ENCODE data around the gene SARM1. TPM values are rescaled to one million over a fixed set of nuclear protein-coding genes. Genes with fewer than 3 reads are reported as not detected.

The SARM1 gene
- total and polyA plus RNA-seq, 2 of the 8 experiments (the other 6 are each of a cell fraction or from before 2014, with no cell fraction given): 5.8 to 9.2 TPM

DNA sequence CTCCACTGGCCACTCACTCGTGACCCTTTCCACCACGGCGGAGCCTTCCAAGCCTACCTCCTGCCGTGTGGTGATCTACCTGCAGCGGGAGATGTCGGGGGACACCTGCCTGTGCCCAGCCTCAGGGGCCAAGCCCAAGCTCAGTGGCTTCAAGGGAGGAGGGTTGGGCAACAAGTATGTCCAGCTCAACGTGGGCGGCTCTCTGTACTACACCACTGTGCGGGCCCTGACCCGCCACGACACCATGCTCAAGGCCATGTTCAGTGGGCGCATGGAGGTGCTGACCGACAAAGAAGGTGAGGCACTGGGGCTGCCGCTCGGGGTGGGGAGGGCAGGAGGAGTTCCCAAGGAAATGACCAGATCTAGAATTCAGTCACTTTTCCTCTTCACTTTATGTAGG lies 32.1 kb upstream of the SARM1 start:
- Histone ChIP-seq H3K4ac (replicated peaks; ENCODE audit: insufficient read length, low read depth, low read length) (no peak overlapping the region), H4K5ac (ENCODE audit: insufficient read length, low read depth, low read length) (no peak overlapping the region), H3K36me3 (ENCODE audit: control insufficient read depth in 2 of 4, insufficient read depth in 4 of 4, low read length in 3 of 4) (peaks cover 4 to 20% (median 13%) of the 10 kb centered on the region in 4 experiments; a peak in 7 of 8 replicates), H3K18ac (ENCODE audit: extremely low read depth, low read length) (no peak overlapping the region), H3K79me2 (ENCODE audit: control insufficient read depth in 1 of 2, insufficient read depth in 2 of 2, low read length in 2 of 2) (peaks cover 0 to 9% of the 10 kb centered on the region in 2 experiments; a peak in 2 of 4 replicates), H2BK120ac (replicated peaks; ENCODE audit: low read depth, low read length) (no peak overlapping the region), H2AFZ (ENCODE audit: low read length) (no peak overlapping the region), H4K8ac (ENCODE audit: extremely low read depth, insufficient read depth, low read length) (no peak overlapping the region), H3K9ac (replicated peaks in 1 of 4; ENCODE audit: extremely low read depth in 1 of 4, low read depth in 3 of 4, low read length in 3 of 4) (no peak overlapping the region), H3K4me1 (replicated peaks in 1 of 4; ENCODE audit: control insufficient read depth in 3 of 4, insufficient read depth in 4 of 4, low read length in 3 of 4) (peaks cover 0 to 9% (median 6%) of the 10 kb centered on the region in 4 experiments; a peak in 6 of 7 replicates), H3K4me2 (ENCODE audit: insufficient read depth in 1 of 2, low read depth in 2 of 2, low read length in 2 of 2) (no peak overlapping the region), H3K23me2 (ENCODE audit: low read depth, low read length) (peaks cover 10% of the 10 kb centered on the region; the same call in 1 of the 2 replicates), H3K4me3 (ENCODE audit: extremely low read depth in 1 of 4, insufficient read depth in 2 of 4, low read depth in 3 of 4, low read length in 4 of 4) (no peak overlapping the region), H3K23ac (ENCODE audit: insufficient read length) (no peak overlapping the region), H2BK12ac (ENCODE audit: low read depth, low read length) (no peak overlapping the region), H4K91ac (replicated peaks; ENCODE audit: insufficient read length, low read length) (no peak overlapping the region), H4K20me1 (replicated peaks in 1 of 2; ENCODE audit: control insufficient read depth in 1 of 2, insufficient read depth in 2 of 2, low read length in 2 of 2) (peaks cover 2 to 5% of the 10 kb centered on the region in 2 experiments), H2BK5ac (ENCODE audit: low read depth, low read length) (no peak overlapping the region), H3K79me1 (ENCODE audit: low read depth, low read length) (peaks cover 12% of the 10 kb centered on the region), H3K27me3 (replicated peaks in 1 of 4; ENCODE audit: control insufficient read depth in 3 of 4, extremely low read depth in 1 of 4, insufficient read depth in 3 of 4, low read length in 3 of 4) (no peaks in the 10 kb centered on the region), H3K27ac (ENCODE audit: low read depth, low read length) (no peak overlapping the region), H2BK15ac (ENCODE audit: low read length) (no peak overlapping the region), H2AK5ac (ENCODE audit: low read depth, low read length) (no peak overlapping the region), H2BK20ac (ENCODE audit: low read length) (no peak overlapping the region), H3K9me3 (ENCODE audit: insufficient read depth in 2 of 2, low read depth in 1 of 2, low read length in 1 of 2) (no peaks in the 10 kb centered on the region), H3K14ac (ENCODE audit: insufficient read length) (no peak overlapping the region), H3K56ac (replicated peaks; ENCODE audit: insufficient read length, low read depth, low read length) (no peak overlapping the region)
- WGBS, 2 experiments (ENCODE audit: extremely low coverage in 1 of 2, insufficient coverage in 1 of 2, insufficient read length in 1 of 2, insufficient replicate concordance in 2 of 2, low coverage in 1 of 2, low lambda C conversion rate in 2 of 2, missing lambda C conversion rate in 1 of 2): 90% methylated on average over 15 of the region's 15 CpGs; no CpG with 5 or more reads in 1 of the 2 experiments
- CTCF ChIA-PET (ENCODE audit: partially characterized antibody): interaction anchor here (0.9 kb wide), 1 partner anchor 446 kb away, joined by 3 read pairs; the partner anchor contains the start of gene LYRM9
- DNase-seq (ENCODE audit: low read depth in 1 of 2, low spot score in 2 of 2): no peak
- FAIRE-seq: no peak
- POLR2A ChIA-PET (ENCODE audit: partially characterized antibody): interaction anchor here (0.7 to 1.7 kb wide), 5 partner anchors 9 to 504 kb away, joined by 3 to 5 read pairs (median 4); partner anchors contain the start of gene POLDIP2
- no peak for TF ChIP-seq SIN3A (conservative IDR thresholded peaks at IDR 0.05 in 1 of 2, IDR thresholded peaks at IDR 0.05 in 1 of 2; ENCODE audit: low read depth in 1 of 2, low read length in 2 of 2)
- no peak for TF ChIP-seq POLR2AphosphoS5 (IDR thresholded peaks at IDR 0.05; ENCODE audit: low read depth, low read length)
- no peak for TF ChIP-seq RXRA (IDR thresholded peaks at IDR 0.05; ENCODE audit: insufficient read depth, low read depth, low read length)
- TF ChIP-seq KDM1A (IDR thresholded peaks at IDR 0.05; ENCODE audit: borderline replicate concordance, low read length): no peak
- no peak for TF ChIP-seq TAF7 (optimal IDR thresholded peaks at IDR 0.05; ENCODE audit: borderline replicate concordance, low read depth, low read length)
- no peak for TF ChIP-seq CREB1 (IDR thresholded peaks at IDR 0.05)
- TF ChIP-seq KDM4A (IDR thresholded peaks at IDR 0.05; ENCODE audit: low read depth, low read length, severe bottlenecking): no peak
- no peak for TF ChIP-seq GABPA (IDR thresholded peaks at IDR 0.05; ENCODE audit: borderline replicate concordance, insufficient read depth, low read length)
- TF ChIP-seq, protein P1, sequence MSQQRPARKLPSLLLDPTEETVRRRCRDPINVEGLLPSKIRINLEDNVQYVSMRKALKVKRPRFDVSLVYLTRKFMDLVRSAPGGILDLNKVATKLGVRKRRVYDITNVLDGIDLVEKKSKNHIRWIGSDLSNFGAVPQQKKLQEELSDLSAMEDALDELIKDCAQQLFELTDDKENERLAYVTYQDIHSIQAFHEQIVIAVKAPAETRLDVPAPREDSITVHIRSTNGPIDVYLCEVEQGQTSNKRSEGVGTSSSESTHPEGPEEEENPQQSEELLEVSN (IDR thresholded peaks at IDR 0.05): no peak
- TF ChIP-seq POU5F1 (IDR thresholded peaks at IDR 0.05; ENCODE audit: low read depth, low read length): no peak
- TF ChIP-seq MAFK (IDR thresholded peaks at IDR 0.05; ENCODE audit: low read depth, low read length): no peak
- no peak for TF ChIP-seq CTBP2 (IDR thresholded peaks at IDR 0.05; ENCODE audit: borderline replicate concordance, insufficient read depth, insufficient read length, low read length)
- no peak for TF ChIP-seq NRF1 (IDR thresholded peaks at IDR 0.05; ENCODE audit: low read depth, low read length)

All from H1 (cell line).